ENCODE data around the gene TCTN2.

DNA sequence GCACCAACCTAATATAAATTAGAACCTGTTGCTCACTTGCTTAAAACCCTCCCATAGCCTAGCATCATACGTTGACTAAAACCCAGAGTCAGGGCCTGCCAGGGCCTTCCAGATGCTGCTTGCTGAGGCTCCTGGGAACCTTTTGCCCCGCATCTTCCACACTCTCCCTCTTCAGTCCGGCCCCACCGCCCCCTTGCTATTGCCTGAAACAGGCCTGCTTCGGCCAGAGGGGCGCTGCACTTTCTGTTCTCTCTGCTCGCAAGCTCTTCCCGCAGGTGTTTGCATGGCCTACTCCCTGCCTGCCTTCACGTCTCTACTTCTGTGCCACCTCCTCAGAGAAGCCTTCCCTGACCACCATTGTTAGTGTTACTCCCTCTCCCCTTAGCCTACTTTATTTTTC lies 13.7 kb upstream of the TCTN2 start:
- TF ChIP-seq POLR2A (IDR thresholded peaks at IDR 0.05) (no peak), CTCF (IDR thresholded peaks at IDR 0.05) (no peak)

All from thyroid gland (tissue), 4 donors.